ENCODE results near the gene PLEK2.
"Not testable (repeated sequence)": the region's sequence is repeated elsewhere in the genome, so short reads cannot be mapped to it uniquely, and the experiment has no call there.

PLEK2 gene

GRCh38 chr14:67360470-67361206 lies 51.3 kb downstream of the PLEK2 start:
- DNase-seq (ENCODE audit: extremely low read depth in 1 of 2, low read depth in 1 of 2) = no peak

- peak; percentile 97 to 99 for DNase-seq (ENCODE audit: extremely low read depth in 1 of 2, low read depth in 1 of 2)
Measured at GRCh38 chr14:67359775-67360469, 52.0 kb downstream of the PLEK2 start, which contains the start of the genes ATP6V1D and EIF2S1. Gene ATP6V1D (minus strand): TSS chr14:67359804. CDS start chr14:67359698, 106 bp downstream. Gene EIF2S1 (plus strand): TSS chr14:67360328. CDS start chr14:67364768, 4,440 bp downstream.

GRCh38 chr14:67358924-67359774 lies 52.8 kb downstream of the PLEK2 start:
- DNase-seq (ENCODE audit: extremely low read depth in 1 of 2, low read depth in 1 of 2) = no peak

- DNase-seq (ENCODE audit: extremely low read depth in 1 of 2, low read depth in 1 of 2) = no peak
Measured at GRCh38 chr14:67357969-67358354, 54.0 kb downstream of the PLEK2 start.

GRCh38 chr14:67357186-67357968 lies 54.6 kb downstream of the PLEK2 start:
- no peak for DNase-seq (ENCODE audit: extremely low read depth in 1 of 2, low read depth in 1 of 2)

GRCh38 chr14:67352055-67352454 lies 59.9 kb downstream of the PLEK2 start:
- no peak for DNase-seq (ENCODE audit: extremely low read depth in 1 of 2, low read depth in 1 of 2)

GRCh38 chr14:67345583-67345982 lies 66.4 kb downstream of the PLEK2 start:
- DNase-seq (ENCODE audit: extremely low read depth in 1 of 2, low read depth in 1 of 2) = no peak

GRCh38 chr14:67343601-67344230 lies 68.2 kb downstream of the PLEK2 start:
- DNase-seq (ENCODE audit: extremely low read depth in 1 of 2, low read depth in 1 of 2) = no peak

GRCh38 chr14:67341231-67341630 lies 70.7 kb downstream of the PLEK2 start:
- DNase-seq (ENCODE audit: extremely low read depth in 1 of 2, low read depth in 1 of 2) = not testable (repeated sequence)
